Thyroid gland (tissue), 4 donors: ENCODE measurements around the gene RRP1B. TPM values are rescaled to one million over a fixed set of nuclear protein-coding genes. Genes with fewer than 3 reads are reported as not detected.
"Not testable (repeated sequence)": the region's sequence is repeated elsewhere in the genome, so short reads cannot be mapped to it uniquely, and the experiment has no call there.

Source experiments
- DNase-seq, 2 donors: peaks; one replicate each; pipeline ENCODE4 v3.0.0-alpha.2; 2019
- H3K27ac ChIP-seq, 3 donors: fragments of 200-600 bp; sonication (generic); 1 replicate in 2 of 3; 2 replicates in 1 of 3; pipeline ENCODE4 v1.5.1; 2016 to 2019; ENCODE audit warnings: mild to moderate bottlenecking in 1 of 3, moderate library complexity in 1 of 3
- H3K27me3 ChIP-seq: fragments of 200-600 bp; sonication (generic); one replicate; pipeline ENCODE4 v1.5.1; 2019
- H3K36me3 ChIP-seq, 2 donors: fragments of 200-600 bp; sonication (generic); one replicate each; pipeline ENCODE4 v1.5.1; 2016 to 2019
- H3K4me1 ChIP-seq, 2 donors: fragments of 200-600 bp; sonication (generic); one replicate each; pipeline ENCODE4 v1.5.1; 2017 to 2019
- H3K4me3 ChIP-seq, 3 donors: fragments of 200-600 bp; sonication (generic); replicated peaks in 1 of 3; 1 replicate in 2 of 3; 2 replicates in 1 of 3; pipeline ENCODE4 v1.5.1; 2016; ENCODE audit warnings: mild to moderate bottlenecking in 1 of 3
- H3K9me3 ChIP-seq: fragments of 200-600 bp; sonication (generic); one replicate; pipeline ENCODE4 v1.5.1; 2017
- POLR2A ChIP-seq, 2 donors: fragments of 450-650 bp; IDR thresholded peaks; one replicate each; pipeline ENCODE4 v1.6.1; 2017; ENCODE audit warnings: antibody characterized with exemption in 2 of 2, mild to moderate bottlenecking in 2 of 2, moderate library complexity in 1 of 2
- WGBS, 2 donors: methylation state at CpG; one replicate each; pipeline ENCODE4 v1.1.5; 2017; 5-methylcytosine and 5-hydroxymethylcytosine counted together
- intact Hi-C: fragments of 100-400 bp; cut with DNase I; formaldehyde crosslinking; loops from one replicate; pipeline ENCODE4 v1.15.1; 2023
- total RNA-seq, 4 donors: library from RNA; depleted of rRNA; stranded (reverse); fragments of >200 nt; gene quantifications; one replicate each; pipeline ENCODE4 v1.2.3, GENCODE V29; 2016
- TF ChIP-seq, protein P1 (sequence below), 6 experiments: fragments of 200-600 bp in 3 of 6; fragments of 450-650 bp in 3 of 6; sonication (generic) in 3 of 6; IDR thresholded peaks; one replicate each; pipeline ENCODE4 v1.5.1; 2016 to 2019; ENCODE audit warnings: antibody characterized with exemption in 6 of 6, mild to moderate bottlenecking in 2 of 6, inconsistent platforms in 1 of 6, moderate library complexity in 1 of 6

RRP1B gene
- total RNA-seq, 4 donors from 2014 or later = 19.7 to 22.8 (median 20.5) TPM

DNA sequence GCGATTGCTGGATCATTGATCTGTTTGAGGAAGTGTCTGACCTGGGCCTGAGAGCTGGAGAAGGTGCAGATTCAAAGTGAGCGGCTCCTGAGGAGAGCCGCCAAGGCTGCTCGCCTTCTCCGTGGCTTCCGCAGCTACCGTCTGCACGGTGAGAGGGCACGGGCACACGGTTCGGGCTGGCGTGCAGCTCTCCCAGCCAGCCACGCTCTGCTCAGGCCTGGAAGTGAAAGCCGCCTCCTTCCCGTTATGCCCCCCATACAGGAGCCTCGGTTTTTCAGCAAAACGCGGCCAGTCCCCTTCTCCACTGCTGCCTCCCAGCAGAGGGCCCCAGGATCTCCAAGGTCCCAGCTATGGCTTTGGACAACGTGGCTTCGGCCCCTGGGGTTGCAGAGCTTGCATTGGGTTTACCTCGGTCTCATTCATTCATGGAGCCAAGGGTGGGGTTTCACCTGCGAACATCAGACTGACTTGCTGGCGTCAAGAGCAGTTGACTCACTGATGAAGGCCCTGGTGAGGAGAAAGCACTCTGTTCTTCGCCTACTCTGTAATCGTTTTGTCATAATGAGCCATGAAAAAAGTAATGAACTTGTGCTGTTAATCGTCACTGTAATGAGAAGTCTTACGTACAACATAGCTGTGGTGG is 35.2 kb downstream of the RRP1B start:
- H3K27me3 ChIP-seq = no peaks in the 10 kb centered on the region
- peaks cover 7 to 40% of the 10 kb centered on the region in 2 donors for H3K36me3 ChIP-seq
- intact Hi-C loops = no loop called here

DNA sequence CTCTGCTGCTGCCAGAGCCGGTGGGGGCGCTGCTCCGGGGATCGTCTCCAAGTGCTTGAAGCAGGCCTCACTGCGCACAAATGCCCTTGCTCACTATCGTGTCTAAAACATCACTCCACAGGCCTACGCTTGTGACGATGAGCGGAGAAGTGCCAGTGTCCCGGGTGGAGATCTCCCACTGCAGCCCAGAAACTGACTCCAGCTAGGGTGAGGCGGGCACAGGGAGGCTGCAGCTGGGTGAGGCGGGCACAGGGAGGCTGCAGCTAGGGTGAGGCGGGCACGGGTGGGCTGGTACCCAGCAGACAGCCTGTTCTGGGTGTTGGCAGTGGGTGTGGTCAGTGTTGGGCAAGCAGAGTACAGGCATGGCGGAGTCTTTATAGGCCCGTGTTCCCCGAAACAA is 36.9 kb downstream of the RRP1B start:
- no peaks in the 10 kb centered on the region for H3K27me3 ChIP-seq
- H3K36me3 ChIP-seq = peaks cover 7 to 26% of the 10 kb centered on the region in 2 donors
- WGBS, 2 donors = 92 to 98% methylated on average over 17 of the region's 17 CpGs
- no peaks in the 10 kb centered on the region for H3K4me1 ChIP-seq
- no peak overlapping the region for H3K27ac ChIP-seq
- intact Hi-C loops = no loop called here
- no peak for DNase-seq
- H3K4me3 ChIP-seq = no peak overlapping the region
- TF ChIP-seq, protein P1, sequence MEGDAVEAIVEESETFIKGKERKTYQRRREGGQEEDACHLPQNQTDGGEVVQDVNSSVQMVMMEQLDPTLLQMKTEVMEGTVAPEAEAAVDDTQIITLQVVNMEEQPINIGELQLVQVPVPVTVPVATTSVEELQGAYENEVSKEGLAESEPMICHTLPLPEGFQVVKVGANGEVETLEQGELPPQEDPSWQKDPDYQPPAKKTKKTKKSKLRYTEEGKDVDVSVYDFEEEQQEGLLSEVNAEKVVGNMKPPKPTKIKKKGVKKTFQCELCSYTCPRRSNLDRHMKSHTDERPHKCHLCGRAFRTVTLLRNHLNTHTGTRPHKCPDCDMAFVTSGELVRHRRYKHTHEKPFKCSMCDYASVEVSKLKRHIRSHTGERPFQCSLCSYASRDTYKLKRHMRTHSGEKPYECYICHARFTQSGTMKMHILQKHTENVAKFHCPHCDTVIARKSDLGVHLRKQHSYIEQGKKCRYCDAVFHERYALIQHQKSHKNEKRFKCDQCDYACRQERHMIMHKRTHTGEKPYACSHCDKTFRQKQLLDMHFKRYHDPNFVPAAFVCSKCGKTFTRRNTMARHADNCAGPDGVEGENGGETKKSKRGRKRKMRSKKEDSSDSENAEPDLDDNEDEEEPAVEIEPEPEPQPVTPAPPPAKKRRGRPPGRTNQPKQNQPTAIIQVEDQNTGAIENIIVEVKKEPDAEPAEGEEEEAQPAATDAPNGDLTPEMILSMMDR (IDR thresholded peaks at IDR 0.05) = no peak
- no peak for TF ChIP-seq POLR2A (IDR thresholded peaks at IDR 0.05)
- no peaks in the 10 kb centered on the region for H3K9me3 ChIP-seq

More for the DNA sequence above, 35.2 kb downstream of the RRP1B start:
- TF ChIP-seq POLR2A (IDR thresholded peaks at IDR 0.05) = no peak
- TF ChIP-seq, protein P1 (IDR thresholded peaks at IDR 0.05) = no peak
- no peak overlapping the region for H3K4me3 ChIP-seq
- no peaks in the 10 kb centered on the region for H3K4me1 ChIP-seq
- no peak overlapping the region for H3K27ac ChIP-seq
- 92 to 93% methylated on average over 27 of the region's 27 CpGs for whole genome bisulfite sequencing, 2 donors
- no peaks in the 10 kb centered on the region for H3K9me3 ChIP-seq
- no peak for DNase-seq

GRCh38 chr21:43697758-43698643 is 38.6 kb downstream of the RRP1B start:
- 82 to 84% methylated on average over 11 of the region's 11 CpGs for WGBS, 2 donors
- no peaks in the 10 kb centered on the region for H3K27me3 ChIP-seq
- no peak for DNase-seq
- TF ChIP-seq POLR2A (IDR thresholded peaks at IDR 0.05) = no peak
- TF ChIP-seq, protein P1 (IDR thresholded peaks at IDR 0.05) = no peak
- peaks cover 7 to 10% of the 10 kb centered on the region in 2 donors for H3K36me3 ChIP-seq
- no peak overlapping the region for H3K4me3 ChIP-seq
- intact Hi-C loops = no loop called here
- no peak overlapping the region for H3K27ac ChIP-seq
- H3K4me1 ChIP-seq = peaks cover 0 to 8% of the 10 kb centered on the region in 2 donors
- H3K9me3 ChIP-seq = no peaks in the 10 kb centered on the region

- DNase-seq, intact Hi-C loops: not testable (repeated sequence)
Observed at GRCh38 chr21:43699492-43699777, 40.1 kb downstream of the RRP1B start.

GRCh38 chr21:43699933-43700599 is 40.7 kb downstream of the RRP1B start:
- DNase-seq = no peak
- Histone ChIP-seq H3K4me3 (no peak overlapping the region), H3K27ac (no peak overlapping the region), H3K4me1 (peaks cover 0 to 13% of the 10 kb centered on the region in 2 donors), H3K27me3 (no peaks in the 10 kb centered on the region), H3K36me3 (no peaks in the 10 kb centered on the region), H3K9me3 (no peaks in the 10 kb centered on the region)
- TF ChIP-seq POLR2A (IDR thresholded peaks at IDR 0.05) = no peak
- TF ChIP-seq, protein P1 (IDR thresholded peaks at IDR 0.05) = no peak
- intact Hi-C loops = loop anchor here (5.0 kb wide), 1 partner anchor 38 kb away; no protein-coding TSS in a partner anchor
- WGBS, 2 donors = 74 to 79% methylated on average over 12 of the region's 13 CpGs

More at GRCh38 chr21:43699492-43699777, 40.1 kb downstream of the RRP1B start:
- H3K27ac ChIP-seq, H3K4me3 ChIP-seq, H3K9me3 ChIP-seq, H3K27me3 ChIP-seq, H3K36me3 ChIP-seq: not testable (repeated sequence)
- 79 to 92% methylated on average over 5 of the region's 5 CpGs for WGBS, 2 donors
- peaks cover 0 to 13% of the 10 kb centered on the region in 2 donors for H3K4me1 ChIP-seq
